ENCODE results near the gene TBC1D2B. TPM values are rescaled to one million over a fixed set of nuclear protein-coding genes. Genes with fewer than 3 reads are reported as not detected.

Gene TBC1D2B
- 26.9 and 30.6 TPM in 2 replicates for total RNA-seq (2014; rRNA removed)
- polyA plus RNA-seq (2012), result 25.5 TPM

GRCh38 chr15:78077053-78077870 lies at the start of gene TBC1D2B:
TBC1D2B (minus strand) TSS chr15:78077711; CDS start chr15:78077652, 59 bp downstream.
- DNase-seq (ENCODE audit: low read depth), result peak; percentile 42

- no peak for DNase-seq (ENCODE audit: low read depth)
These were observed 47.8 kb upstream of the TBC1D2B start for GRCh38 chr15:78125267-78125666.

DNA sequence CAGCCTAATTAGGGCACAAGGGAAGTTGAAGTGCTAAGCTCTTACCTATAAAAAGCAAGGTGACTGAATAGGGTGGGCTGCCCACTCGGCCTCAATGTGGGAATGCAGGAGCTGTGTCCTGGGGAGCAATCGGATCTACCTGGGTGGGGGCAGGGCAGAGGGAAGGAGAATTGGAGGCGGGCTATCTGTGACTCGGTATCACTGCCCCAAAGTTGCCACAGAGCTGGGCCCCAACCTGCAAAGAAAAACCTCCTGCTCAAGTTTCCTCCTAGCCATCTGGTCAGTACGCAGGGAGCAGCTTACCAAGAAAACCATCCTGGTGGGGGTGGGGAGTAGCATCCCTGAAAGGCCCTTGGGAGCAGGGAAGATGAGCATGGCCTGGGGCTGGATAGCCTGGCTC lies 43.0 kb upstream of the TBC1D2B start:
- no peak for DNase-seq (ENCODE audit: low read depth)

- DNase-seq (ENCODE audit: low read depth), result no peak
These were observed 35.0 kb upstream of the TBC1D2B start for GRCh38 chr15:78112551-78112950.

- DNase-seq (ENCODE audit: low read depth), result no peak
These were observed 34.3 kb upstream of the TBC1D2B start for GRCh38 chr15:78111788-78112187.

GRCh38 chr15:78110916-78111475 lies 33.5 kb upstream of the TBC1D2B start:
- no peak for DNase-seq (ENCODE audit: low read depth)

DNA sequence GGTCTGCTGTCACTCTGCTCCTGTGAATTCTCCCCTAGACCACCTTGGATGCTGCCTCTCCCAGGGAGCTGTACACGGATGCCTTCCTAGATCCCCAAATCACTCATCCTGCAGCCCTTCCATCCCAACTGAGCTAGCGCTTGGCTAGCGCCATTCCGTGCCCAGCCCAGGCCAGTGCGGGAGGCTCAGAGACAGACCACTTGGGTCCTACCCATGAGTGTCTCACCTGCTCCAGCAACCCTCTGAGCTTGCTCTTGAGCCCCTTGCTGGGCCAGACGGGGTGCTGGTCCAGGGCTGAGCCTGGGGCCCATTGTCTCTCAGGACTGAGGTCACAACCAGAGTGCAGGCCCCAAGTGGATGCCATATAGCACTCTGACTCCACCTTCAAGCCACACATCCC lies 32.6 kb upstream of the TBC1D2B start:
- no peak for DNase-seq (ENCODE audit: low read depth)

- no peak for DNase-seq (ENCODE audit: low read depth)
These were observed 31.6 kb upstream of the TBC1D2B start for GRCh38 chr15:78109156-78109555.

DNA sequence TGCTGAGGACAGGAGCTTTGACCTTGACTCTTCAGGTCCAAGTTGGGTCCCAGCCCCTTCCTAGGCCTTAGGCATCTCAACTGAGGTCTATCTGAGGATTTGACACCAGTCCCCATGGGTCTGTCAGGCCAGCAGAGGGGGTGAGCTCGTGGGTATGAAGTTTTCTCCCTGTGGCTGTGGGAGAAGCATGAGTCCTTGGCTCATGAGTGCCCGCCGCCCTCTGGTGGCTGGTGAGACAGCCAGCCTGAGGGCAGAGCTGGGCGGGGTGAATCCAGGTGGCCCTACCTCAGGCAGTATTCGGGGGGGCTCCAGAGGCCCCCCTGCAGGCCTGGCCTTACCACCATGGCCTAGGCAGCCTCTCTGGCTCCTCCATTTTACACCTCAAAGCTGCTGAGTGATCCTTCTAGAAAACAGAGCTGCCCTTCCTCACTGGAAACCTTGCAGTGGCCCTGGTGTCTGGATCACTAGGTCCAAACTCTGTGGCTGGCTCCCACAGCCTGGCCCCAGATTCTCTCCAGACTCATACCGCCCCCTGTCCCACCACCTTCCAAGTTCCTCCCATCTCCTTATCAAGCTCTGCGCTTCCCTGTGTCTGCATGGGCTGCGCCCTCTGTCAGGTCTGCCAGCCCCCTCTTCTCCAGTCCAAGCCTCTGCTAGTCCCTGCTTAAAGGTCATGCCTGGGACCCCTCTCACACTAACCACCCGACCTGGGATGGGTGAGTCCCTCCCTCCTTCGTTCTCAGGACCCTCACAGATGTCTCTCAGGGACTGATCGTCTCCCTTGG lies 31.0 kb upstream of the TBC1D2B start:
- peak; percentile 84 for DNase-seq (ENCODE audit: low read depth)

DNA sequence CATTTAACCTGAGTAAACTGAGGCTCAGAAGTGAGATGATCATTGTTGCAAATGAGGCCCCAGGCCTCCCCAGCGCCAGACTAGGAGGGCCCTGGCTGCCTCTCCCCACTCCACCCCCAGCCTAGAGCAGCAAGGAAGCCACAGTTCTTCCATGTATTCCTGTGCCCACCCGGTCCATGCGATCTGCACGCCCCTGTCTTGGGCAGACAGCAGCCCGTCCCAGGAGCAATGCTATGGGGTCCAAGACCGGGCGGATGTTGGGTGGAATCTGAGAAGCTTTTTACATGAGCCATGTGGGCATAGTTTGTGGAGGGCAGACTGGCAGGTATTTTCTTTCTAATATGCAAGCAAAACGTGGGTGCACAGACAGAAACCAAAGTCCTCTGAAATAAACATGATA lies 30.0 kb upstream of the TBC1D2B start:
- DNase-seq (ENCODE audit: low read depth), result no peak

DNA sequence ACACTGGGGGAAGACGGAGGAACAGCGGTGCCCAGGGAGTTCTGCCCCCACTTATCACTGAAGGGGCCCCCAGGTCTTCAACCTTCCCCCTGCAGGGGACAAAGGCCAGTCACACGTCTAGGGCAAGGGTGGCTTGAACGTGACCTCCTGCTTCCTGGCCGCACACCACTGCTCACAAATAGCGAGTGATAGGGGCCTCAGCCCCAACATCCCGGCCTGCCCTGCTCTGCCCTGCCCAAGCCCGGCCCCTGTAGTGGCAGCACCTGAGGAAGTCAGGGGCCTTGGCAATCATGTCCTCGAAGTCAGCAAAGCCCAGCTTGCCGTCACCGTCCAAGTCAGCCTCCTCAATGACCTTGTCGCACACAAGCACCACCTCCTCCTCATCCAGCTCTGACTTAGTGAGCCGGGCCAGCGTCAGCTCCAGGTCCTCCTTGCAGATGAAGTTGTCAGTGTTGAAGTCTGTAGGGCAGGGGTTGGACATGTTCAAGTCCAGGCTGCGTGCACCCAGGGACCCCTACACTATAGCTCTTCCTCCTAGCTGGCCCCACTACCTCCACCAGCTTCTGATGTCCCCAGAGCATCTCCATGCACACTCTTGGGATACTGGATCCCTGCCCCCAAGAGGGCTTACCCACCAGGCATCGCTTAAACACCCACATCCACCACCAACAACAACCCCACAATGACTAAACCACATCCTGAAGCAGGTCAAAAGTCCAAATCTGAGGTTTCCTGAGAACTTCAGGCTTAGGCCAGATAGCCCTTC lies 28.1 kb upstream of the TBC1D2B start:
- DNase-seq (ENCODE audit: low read depth), result peak; percentile 43

- no peak for DNase-seq (ENCODE audit: low read depth)
These were observed 27.3 kb upstream of the TBC1D2B start for GRCh38 chr15:78104566-78105475.

DNA sequence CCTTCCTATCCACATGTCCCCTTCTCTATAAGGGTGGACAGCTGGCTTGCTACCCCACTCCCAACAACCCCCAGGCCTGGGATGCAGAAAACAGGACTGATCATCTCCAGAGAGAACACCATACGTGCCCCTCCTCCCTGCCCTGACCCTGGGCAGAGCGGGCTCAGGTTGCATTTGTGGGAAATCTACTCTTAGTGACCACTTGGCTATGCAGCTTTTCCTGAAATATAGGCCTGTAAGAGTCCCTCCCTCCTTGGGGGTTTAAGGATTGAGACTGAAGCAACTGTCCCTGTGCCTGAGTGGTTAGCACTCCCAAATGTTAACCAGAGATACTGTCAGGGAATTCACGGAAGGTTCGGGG lies 26.6 kb upstream of the TBC1D2B start:
- DNase-seq (ENCODE audit: low read depth), result peak; percentile 11

GRCh38 chr15:78103406-78104118 lies 26.1 kb upstream of the TBC1D2B start:
- DNase-seq (ENCODE audit: low read depth), result no peak

DNA sequence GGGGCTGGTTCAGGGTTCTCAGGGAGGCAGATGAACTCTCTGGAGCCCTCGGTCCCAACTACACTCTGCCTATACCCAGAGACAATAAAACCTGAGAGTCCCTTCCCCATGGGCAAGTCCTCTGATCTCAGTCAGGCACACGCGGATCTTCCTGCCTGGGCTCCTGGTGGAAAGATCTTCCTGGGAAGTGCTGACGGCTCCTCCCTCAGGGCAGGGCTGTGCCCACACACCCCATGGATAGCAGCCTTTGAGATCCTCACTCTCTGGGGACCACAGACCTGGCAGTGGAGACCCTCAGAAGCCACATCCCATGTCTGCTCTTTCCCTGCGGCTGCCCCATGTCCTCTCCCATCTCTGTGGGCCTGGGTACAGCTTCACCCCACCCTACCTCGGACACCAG lies 25.2 kb upstream of the TBC1D2B start:
- DNase-seq (ENCODE audit: low read depth), result no peak

DNA sequence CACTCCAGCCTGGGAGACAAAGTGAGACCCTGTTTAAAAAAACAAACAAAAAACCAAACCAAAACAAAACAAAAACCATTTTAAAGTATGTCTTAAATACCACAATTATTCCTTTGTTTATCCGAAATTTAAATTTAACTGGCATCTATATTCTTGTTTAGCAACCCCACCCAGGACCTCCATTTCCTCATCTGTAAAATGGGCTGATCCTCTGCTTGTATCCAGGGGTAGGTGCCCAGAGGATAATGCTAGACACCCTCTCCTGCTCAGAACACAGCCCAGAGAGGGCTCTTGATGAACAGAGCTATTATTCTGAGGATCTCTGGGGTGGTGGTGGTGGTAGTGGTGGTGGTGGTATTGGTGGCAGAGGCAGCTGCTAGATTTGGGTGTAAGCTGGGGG lies 24.7 kb upstream of the TBC1D2B start:
- no peak for DNase-seq (ENCODE audit: low read depth)

DNA sequence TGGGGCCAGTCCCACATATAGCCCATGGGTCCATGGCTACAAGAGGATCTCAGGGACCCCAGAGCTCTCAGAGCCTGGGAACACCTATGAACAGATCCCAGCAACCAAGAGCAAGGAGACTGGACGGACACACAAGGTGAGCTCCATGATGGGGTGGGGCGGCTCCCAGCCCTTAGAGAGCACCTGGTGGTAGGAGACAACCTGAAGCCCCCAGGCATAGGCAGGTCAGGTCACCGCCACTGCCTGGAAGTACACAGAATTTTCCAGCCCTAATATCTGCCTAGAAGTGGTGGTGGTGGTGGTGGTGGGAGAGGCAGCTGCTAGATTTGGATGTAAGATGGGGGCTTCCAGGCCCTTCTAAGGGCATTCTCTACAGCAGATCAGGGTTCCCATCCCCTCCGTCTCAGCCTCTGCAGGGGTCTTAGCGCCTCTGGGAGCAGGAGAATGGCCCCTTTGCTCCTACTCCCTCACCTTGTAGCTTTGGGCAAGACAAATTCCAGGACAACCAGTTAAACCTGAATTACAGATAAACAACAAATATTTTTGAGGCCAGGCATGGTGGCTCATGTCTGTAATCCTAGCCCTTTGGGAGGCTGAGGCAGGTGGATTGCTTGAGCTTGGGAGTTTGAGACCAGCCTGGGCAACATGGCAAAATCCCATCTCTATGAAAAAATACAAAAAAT lies 24.1 kb upstream of the TBC1D2B start:
- no peak for DNase-seq (ENCODE audit: low read depth)

- DNase-seq (ENCODE audit: low read depth), result no peak
These were observed 23.4 kb upstream of the TBC1D2B start for GRCh38 chr15:78100886-78101285.

- no peak for DNase-seq (ENCODE audit: low read depth)
These were observed 20.7 kb upstream of the TBC1D2B start for GRCh38 chr15:78098131-78098755.

All from LHCN-M2 (cell line).